Urothelium cell line (cell line): ENCODE results near the gene PNPLA4.

Experiments used
- DNase-seq: peaks from one replicate; pipeline ENCODE4 v3.0.0; 2011; ENCODE audit warnings: low spot score, mixed read lengths
- FAIRE-seq: peaks from 2 replicates; lab custom pipeline; 2011; peaks lifted over from hg19 to GRCh38; lab: Jason Lieb, UNC

The PNPLA4 gene

GRCh38 chrX:7876957-7877356 lies 50.3 kb downstream of the PNPLA4 start:
- no peak for DNase-seq
- FAIRE-seq: no peak

GRCh38 chrX:7872042-7872441 lies 55.2 kb downstream of the PNPLA4 start:
- DNase-seq (no peak), FAIRE-seq (no peak)

- DNase-seq (no peak), FAIRE-seq (no peak)
Measured at GRCh38 chrX:7852166-7852565, 75.0 kb downstream of the PNPLA4 start.
